ENCODE data around the gene RNF34. TPM values are rescaled to one million over a fixed set of nuclear protein-coding genes. Genes with fewer than 3 reads are reported as not detected.

Gene RNF34
- total and polyA plus RNA-seq, 2 of the 13 experiments (the other 11 are each of a cell fraction or from before 2014, with no cell fraction given), result 36.8 to 53.2 TPM

DNA sequence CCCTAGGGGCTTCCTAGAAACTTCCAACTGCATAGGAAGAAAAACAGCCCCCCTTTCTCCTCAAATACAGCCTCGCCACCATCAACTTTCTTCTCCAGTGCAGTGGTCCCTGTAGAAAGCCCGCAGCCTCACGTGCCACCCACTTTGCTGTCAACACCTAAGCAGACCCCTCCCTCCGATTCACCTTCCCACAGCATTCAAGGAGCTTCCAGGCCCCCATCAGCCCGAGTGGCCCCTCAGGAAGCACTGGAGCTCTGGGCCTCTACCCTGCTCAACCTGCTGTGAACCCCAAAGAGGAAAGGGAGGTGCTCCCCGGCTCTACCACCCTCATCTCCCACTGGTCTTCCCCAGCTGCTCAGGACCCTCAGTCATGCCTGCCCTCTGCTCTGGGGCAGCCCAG is 55.0 kb downstream of the RNF34 start:
- FAIRE-seq, result no peak
- Histone ChIP-seq H3K36me3 (replicated peaks in 1 of 2; ENCODE audit: control insufficient read depth in 1 of 2, insufficient read depth in 2 of 2, low read length in 2 of 2) (peaks cover 7 to 34% of the 10 kb centered on the region in 2 experiments; a peak in 4 of 5 replicates), H3K27ac (ENCODE audit: extremely low read length, insufficient read depth, low read length) (no peak overlapping the region), H3K27me3 (ENCODE audit: control insufficient read depth in 1 of 2, insufficient read depth in 2 of 2, low read length in 2 of 2) (no peaks in the 10 kb centered on the region), H3K4me1 (ENCODE audit: insufficient read depth, low read length) (0 out of 2 replicates have a peak, but pooled peaks cover 5% of the 10 kb centered on the region), H3K79me2 (ENCODE audit: insufficient read depth, low read length) (peaks cover 50% of the 10 kb centered on the region), H2AFZ (ENCODE audit: low read length) (no peak overlapping the region), H3K9ac (ENCODE audit: insufficient read depth, low read depth, low read length) (no peak overlapping the region), H3K9me3 (ENCODE audit: low read length) (no peaks in the 10 kb centered on the region), H3K4me3 (replicated peaks in 1 of 3; ENCODE audit: insufficient read depth in 1 of 3, low read depth in 2 of 3, low read length in 3 of 3) (no peak overlapping the region), H3K4me2 (ENCODE audit: low read depth, low read length) (no peak overlapping the region), H4K20me1 (ENCODE audit: insufficient read depth, low read length) (peaks cover 3% of the 10 kb centered on the region)
- no peak for ATAC-seq
- ChIA-PET CTCF (ENCODE audit: low intra/inter-chr PET ratio, low total read pairs) (no interaction called here), POLR2A (no interaction called here)
- TF ChIP-seq, protein P1, sequence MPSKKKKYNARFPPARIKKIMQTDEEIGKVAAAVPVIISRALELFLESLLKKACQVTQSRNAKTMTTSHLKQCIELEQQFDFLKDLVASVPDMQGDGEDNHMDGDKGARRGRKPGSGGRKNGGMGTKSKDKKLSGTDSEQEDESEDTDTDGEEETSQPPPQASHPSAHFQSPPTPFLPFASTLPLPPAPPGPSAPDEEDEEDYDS (CRISPR knock-in tag; IDR thresholded peaks at IDR 0.05), result no peak
- TF ChIP-seq, protein P2, sequence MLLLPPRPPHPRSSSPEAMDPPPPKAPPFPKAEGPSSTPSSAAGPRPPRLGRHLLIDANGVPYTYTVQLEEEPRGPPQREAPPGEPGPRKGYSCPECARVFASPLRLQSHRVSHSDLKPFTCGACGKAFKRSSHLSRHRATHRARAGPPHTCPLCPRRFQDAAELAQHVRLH (CRISPR knock-in tag; IDR thresholded peaks at IDR 0.05; ENCODE audit: borderline replicate concordance, low read depth), result no peak
- TF ChIP-seq MIXL1 (CRISPR knock-in tag; IDR thresholded peaks at IDR 0.05), result no peak
- TF ChIP-seq ZNF556 (CRISPR knock-in tag; IDR thresholded peaks at IDR 0.05; ENCODE audit: borderline replicate concordance), result no peak
- TF ChIP-seq, protein P3, sequence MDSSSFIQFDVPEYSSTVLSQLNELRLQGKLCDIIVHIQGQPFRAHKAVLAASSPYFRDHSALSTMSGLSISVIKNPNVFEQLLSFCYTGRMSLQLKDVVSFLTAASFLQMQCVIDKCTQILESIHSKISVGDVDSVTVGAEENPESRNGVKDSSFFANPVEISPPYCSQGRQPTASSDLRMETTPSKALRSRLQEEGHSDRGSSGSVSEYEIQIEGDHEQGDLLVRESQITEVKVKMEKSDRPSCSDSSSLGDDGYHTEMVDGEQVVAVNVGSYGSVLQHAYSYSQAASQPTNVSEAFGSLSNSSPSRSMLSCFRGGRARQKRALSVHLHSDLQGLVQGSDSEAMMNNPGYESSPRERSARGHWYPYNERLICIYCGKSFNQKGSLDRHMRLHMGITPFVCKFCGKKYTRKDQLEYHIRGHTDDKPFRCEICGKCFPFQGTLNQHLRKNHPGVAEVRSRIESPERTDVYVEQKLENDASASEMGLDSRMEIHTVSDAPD (CRISPR knock-in tag; IDR thresholded peaks at IDR 0.05), result no peak
- no peak for TF ChIP-seq MYNN (CRISPR knock-in tag; IDR thresholded peaks at IDR 0.05; ENCODE audit: low read depth)
- TF ChIP-seq, protein P4, sequence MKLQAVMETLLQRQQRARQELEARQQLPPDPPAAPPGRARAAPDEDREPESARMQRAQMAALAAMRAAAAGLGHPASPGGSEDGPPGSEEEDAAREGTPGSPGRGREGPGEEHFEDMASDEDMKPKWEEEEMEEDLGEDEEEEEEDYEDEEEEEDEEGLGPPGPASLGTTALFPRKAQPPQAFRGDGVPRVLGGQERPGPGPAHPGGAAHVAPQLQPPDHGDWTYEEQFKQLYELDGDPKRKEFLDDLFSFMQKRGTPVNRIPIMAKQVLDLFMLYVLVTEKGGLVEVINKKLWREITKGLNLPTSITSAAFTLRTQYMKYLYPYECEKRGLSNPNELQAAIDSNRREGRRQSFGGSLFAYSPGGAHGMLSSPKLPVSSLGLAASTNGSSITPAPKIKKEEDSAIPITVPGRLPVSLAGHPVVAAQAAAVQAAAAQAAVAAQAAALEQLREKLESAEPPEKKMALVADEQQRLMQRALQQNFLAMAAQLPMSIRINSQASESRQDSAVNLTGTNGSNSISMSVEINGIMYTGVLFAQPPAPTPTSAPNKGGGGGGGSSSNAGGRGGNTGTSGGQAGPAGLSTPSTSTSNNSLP (IDR thresholded peaks at IDR 0.05; ENCODE audit: low read depth, low read length), result no peak
- no peak for TF ChIP-seq HOXA3 (CRISPR knock-in tag; IDR thresholded peaks at IDR 0.05)
- TF ChIP-seq CEBPG (CRISPR knock-in tag; IDR thresholded peaks at IDR 0.05), result no peak
- no peak for TF ChIP-seq NBN (conservative IDR thresholded peaks at IDR 0.05)
- TF ChIP-seq SP2 (CRISPR knock-in tag; IDR thresholded peaks at IDR 0.05), result no peak
- TF ChIP-seq POLR2G (IDR thresholded peaks at IDR 0.05; ENCODE audit: low read depth, low read length), result no peak
- no peak for TF ChIP-seq ZNF180 (CRISPR knock-in tag; IDR thresholded peaks at IDR 0.05; ENCODE audit: borderline replicate concordance, low read depth)
- TF ChIP-seq ZBTB7B (CRISPR knock-in tag; IDR thresholded peaks at IDR 0.05), result no peak
- no peak for TF ChIP-seq ZNF703 (CRISPR knock-in tag; IDR thresholded peaks at IDR 0.05; ENCODE audit: borderline replicate concordance)
- 97% methylated on average over 6 of the region's 6 CpGs for WGBS (ENCODE audit: low lambda C conversion rate)
- no peak for DNase-seq (ENCODE audit: low spot score)
- intact Hi-C loops (cut with micrococcal nuclease; ENCODE audit: unreplicated experiment) (no loop called here), in situ Hi-C loops (cut with HindIII; ENCODE audit: extremely low pct_ligation_motif_present, low pct_unique_long_range_greater_than_20kb) (no loop called here)
- BruUV-seq (replicated peaks), result no TSS peak
